HG03135 (cell line): ENCODE measurements around the gene THSD1.
"Not testable (repeated sequence)": the region's sequence is repeated elsewhere in the genome, so short reads cannot be mapped to it uniquely, and the experiment has no call there.

Experiments used
- ATAC-seq: cut with Tn5 transposase; IDR thresholded peaks from one replicate; pipeline ENCODE4 v1.9.1; 2021; ENCODE audit warnings: mild to moderate bottlenecking, moderate library complexity; ENCODE audit not compliant: unreplicated experiment

THSD1 gene

DNA sequence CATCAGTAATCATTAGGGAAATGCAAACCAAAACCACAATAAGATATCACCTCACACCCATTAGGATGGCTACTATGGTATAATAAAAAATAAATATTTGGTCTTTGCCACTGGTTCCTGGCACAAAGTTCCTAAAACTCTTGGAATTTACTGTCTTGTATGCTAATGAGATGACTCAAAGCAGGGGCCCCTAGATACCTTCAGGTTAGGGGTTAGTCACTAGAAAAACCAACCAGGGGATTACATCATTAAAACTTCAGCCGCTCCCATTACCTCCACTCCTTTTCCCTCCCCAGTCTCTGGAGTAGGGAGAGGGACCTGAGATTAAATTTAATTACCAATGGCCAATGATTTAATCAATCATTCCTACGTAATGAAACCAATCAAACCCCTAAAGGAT lies 49.6 kb downstream of the THSD1 start:
- no peak for ATAC-seq

DNA sequence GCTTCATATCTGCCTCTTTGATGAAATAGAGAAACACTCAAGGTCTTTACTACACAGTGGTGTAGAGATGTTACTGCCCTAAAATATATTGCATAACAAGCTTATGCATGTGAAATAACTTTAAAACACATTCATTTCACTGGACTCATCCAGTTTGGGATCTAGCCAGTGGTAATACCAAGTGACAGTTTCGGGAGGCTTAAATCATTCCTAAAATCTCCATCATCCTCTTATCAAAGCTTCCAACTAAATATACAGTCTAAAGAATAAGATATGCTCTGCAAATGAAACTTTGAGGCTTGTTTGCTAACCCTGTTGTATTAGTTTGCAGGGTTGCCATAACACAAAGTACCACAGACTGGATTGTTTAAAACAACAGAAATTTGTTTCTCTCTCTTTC lies 52.8 kb downstream of the THSD1 start:
- ATAC-seq: no peak

GRCh38 chr13:52348983-52349780 lies 56.8 kb downstream of the THSD1 start:
- ATAC-seq: no peak

DNA sequence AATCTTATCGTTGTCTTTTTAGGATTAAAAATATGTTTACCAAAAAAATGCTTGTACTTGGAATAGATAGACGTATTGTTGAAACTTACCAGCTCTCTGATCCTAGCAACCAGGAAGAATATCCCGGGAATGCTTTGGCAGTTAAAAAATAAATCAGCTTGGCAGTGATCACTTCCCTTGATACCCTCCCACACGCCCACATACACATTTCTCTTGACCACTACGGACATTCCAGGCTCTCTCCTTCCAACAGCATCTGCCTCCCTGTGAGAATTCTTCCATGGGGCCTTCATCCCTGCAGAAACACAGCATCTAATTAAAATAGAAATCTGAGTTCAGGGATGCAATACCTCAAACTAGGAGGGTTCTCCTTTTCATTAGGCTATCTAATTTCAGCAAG lies 57.9 kb downstream of the THSD1 start:
- ATAC-seq: no peak

DNA sequence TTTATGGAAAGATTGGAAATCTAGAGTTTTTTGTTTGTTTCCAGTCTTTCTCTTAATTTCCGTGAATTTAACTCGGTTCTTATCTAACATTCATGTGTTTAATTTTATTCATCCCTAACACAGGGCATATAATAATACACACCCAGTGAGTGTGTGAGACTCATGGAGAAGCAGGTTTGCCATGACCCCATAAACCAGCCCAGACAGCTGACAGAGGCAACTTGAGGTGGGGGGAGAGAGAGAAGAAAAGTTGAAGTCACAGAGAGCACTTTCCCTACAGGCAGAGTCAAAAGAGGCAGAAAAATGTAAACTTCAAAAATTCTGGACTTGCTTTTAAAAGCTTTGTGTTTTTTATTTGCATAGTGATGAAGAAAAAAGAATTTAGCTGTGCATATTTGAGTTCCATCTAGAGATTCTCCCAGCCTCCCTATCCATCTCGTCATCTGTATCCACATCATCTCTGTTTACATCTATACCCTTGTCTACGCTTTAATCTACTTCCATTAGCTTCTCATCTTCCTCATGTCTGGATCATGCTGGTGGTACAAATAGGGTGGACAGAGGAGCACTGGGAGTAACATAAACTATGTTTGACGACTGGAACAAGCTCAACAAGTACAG lies 60.2 kb downstream of the THSD1 start:
- ATAC-seq: no peak

DNA sequence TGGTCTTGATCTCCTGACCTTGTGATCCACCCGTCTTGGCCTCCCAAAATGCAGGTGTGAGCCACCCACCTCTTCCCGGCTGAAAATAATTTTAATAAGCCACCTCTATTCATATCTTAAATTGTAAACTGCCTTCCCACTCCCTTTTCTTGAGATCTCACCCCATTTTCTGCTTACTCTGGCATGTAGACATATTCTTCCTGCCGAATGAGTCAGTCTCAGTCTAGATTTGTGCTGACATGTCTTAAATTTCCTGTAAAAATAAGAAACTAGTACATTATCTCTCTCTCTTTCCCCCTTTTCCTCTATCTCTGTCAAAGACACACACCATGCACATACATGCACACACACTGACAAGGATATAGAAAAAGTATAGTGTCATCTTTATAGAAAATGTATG lies 60.9 kb downstream of the THSD1 start:
- ATAC-seq: no peak

DNA sequence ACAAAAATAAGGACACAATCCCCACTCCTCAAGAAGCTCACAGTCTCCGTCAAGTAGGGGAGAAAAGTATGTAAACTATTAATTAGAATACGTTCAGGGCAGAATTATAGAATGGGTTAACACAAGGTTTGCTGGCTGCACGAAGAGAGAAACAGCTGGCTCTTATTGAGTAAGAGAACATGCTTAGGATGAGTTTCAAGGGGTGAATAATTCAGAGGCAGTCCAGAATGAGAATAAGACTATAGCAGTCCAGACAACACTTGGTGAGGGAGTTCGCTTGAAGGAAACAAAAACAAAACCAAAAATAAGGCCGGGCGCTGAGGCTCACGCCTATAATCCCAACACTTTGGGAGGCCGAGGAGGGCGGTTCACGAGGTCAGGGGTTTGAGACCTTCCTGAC lies 61.9 kb downstream of the THSD1 start:
- ATAC-seq: no peak

GRCh38 chr13:52342203-52342602 lies 63.8 kb downstream of the THSD1 start:
- not testable (repeated sequence) for ATAC-seq

DNA sequence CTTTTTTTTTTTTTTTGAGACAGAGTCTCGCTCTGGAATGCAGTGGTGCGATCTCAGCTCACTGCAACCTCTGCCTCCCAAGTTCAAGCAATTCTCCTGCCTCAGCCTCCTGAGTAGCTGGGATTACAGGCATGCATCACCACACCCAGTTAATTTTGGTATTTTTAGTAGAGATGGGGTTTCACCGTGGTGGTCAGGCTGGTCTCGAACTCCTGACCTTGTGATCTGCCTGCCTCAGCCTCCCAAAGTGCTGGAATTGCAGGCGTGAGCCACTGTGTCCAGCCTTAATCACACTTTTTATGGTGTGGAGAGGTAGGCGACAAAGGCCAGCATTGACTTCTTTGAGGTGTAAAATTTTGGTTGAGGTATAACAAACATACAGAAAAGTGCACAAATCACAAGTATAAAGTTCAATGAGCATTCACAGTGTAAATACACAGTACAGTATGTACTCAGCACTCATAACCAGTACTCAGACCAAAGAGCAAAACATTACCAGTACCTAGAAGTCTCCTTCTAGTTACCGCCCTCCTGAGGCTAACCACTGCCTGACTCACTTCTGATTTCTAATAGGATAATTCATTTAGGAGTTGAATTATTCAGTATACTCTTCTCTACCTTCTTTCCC lies 68.0 kb downstream of the THSD1 start:
- ATAC-seq: not testable (repeated sequence)

DNA sequence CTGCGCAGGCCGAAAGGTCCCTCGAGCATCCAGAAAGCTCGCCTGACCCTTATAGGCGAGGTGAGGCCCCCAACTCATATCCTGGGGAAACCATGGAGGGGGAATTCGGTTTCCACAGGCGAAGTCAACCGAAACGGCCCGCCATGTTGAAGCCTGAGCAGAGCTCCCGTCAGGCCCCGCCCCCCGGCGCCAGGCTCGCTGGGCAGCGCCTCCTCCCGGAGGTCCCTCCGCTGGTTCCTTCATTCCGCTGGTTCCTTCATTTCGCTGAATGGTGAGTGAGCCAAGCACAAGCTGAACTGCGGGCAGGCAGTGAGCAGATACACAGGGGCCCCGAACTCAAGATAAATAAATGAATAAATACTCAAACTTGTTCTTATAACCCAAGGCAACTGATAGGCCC lies 71.9 kb downstream of the THSD1 start:
- ATAC-seq: not testable (repeated sequence)

- ATAC-seq: not testable (repeated sequence)
Observed at GRCh38 chr13:52331844-52332243, 74.1 kb downstream of the THSD1 start.
